GM03348 (cell line): ENCODE results near the gene COASY.
"Not testable (repeated sequence)": the region's sequence is repeated elsewhere in the genome, so short reads cannot be mapped to it uniquely, and the experiment has no call there.

Experiments used
- DNase-seq: peaks from one replicate; pipeline ENCODE4 v3.0.0; 2012; ENCODE audit warnings: low spot score

COASY gene

GRCh38 chr17:42531455-42532354 lies 30.2 kb upstream of the COASY start:
- DNase-seq: peak; percentile 73

- DNase-seq: no peak
Observed at GRCh38 chr17:42535155-42536047, 26.5 kb upstream of the COASY start.

GRCh38 chr17:42536048-42536371 lies 25.9 kb upstream of the COASY start, which contains the start of gene NAGLU:
Gene NAGLU (plus strand): TSS chr17:42536241. CDS start chr17:42536273, 32 bp downstream.
- peak; percentile 99 for DNase-seq

- DNase-seq: peak; percentile 95
Observed at GRCh38 chr17:42536372-42537155, 25.4 kb upstream of the COASY start.

- no peak for DNase-seq
Observed at GRCh38 chr17:42537156-42537805, 24.7 kb upstream of the COASY start.

- no peak for DNase-seq
Observed at GRCh38 chr17:42537826-42538451, 24.0 kb upstream of the COASY start.

- no peak for DNase-seq
Observed at GRCh38 chr17:42538482-42538881, 23.5 kb upstream of the COASY start.

GRCh38 chr17:42540558-42540957 lies 21.4 kb upstream of the COASY start:
- DNase-seq: not testable (repeated sequence)

- no peak for DNase-seq
Observed at GRCh38 chr17:42541041-42541833, 20.7 kb upstream of the COASY start.

GRCh38 chr17:42543190-42544079 lies 18.5 kb upstream of the COASY start:
- DNase-seq: no peak

- DNase-seq: no peak
Observed at GRCh38 chr17:42544874-42545283, 17.1 kb upstream of the COASY start.

GRCh38 chr17:42545755-42546505 lies 16.0 kb upstream of the COASY start:
- not testable (repeated sequence) for DNase-seq

GRCh38 chr17:42547001-42547461 lies 14.9 kb upstream of the COASY start:
- no peak for DNase-seq

- no peak for DNase-seq
Observed at GRCh38 chr17:42547698-42548069, 14.3 kb upstream of the COASY start.

GRCh38 chr17:42548070-42548837 lies 13.7 kb upstream of the COASY start:
- no peak for DNase-seq

- no peak for DNase-seq
Observed at GRCh38 chr17:42548993-42549755, 12.8 kb upstream of the COASY start.

GRCh38 chr17:42552736-42553135 lies 9.2 kb upstream of the COASY start, which contains the start of gene HSD17B1:
Gene HSD17B1 (plus strand): TSS chr17:42552923. CDS start chr17:42552934, 11 bp downstream.
- DNase-seq: not testable (repeated sequence)
